Activated CD8-positive, alpha-beta T cell treated with anti-CD3 and anti-CD28 coated beads for 36 hours (primary cell): ENCODE data around the gene VMAC. TPM values are rescaled to one million over a fixed set of nuclear protein-coding genes. Genes with fewer than 3 reads are reported as not detected.
"Not testable (repeated sequence)": the region's sequence is repeated elsewhere in the genome, so short reads cannot be mapped to it uniquely, and the experiment has no call there.

ENCODE experiments used
- ATAC-seq: fragments of 200-7000 bp; cut with Tn5 transposase; one replicate; pipeline ENCODE4 v1.10.0; 2021; ENCODE audit warnings: mild to moderate bottlenecking, moderate library complexity
- CTCF ChIA-PET: fragments of 350-600 bp; sonication (Branson Sonifier 250); formaldehyde crosslinking; loops from one replicate; lab custom pipeline; 2021; ENCODE audit warnings: antibody characterized with exemption; lab: Charles Lee
- POLR2A ChIA-PET: fragments of 350-600 bp; sonication (Branson Sonifier 250); formaldehyde crosslinking; loops from one replicate; lab custom pipeline; 2021; ENCODE audit warnings: antibody characterized with exemption; lab: Charles Lee
- DNase-seq: peaks from one replicate; pipeline ENCODE4 v3.0.0-alpha.2; 2020
- H3K27ac Mint-ChIP-seq: one replicate; pipeline ENCODE4 v1.8.0; 2021; ENCODE audit warnings: mild to moderate bottlenecking, mixed read lengths
- H3K27me3 Mint-ChIP-seq: one replicate; pipeline ENCODE4 v1.8.0; 2021; ENCODE audit warnings: mixed read lengths
- H3K36me3 Mint-ChIP-seq: one replicate; pipeline ENCODE4 v1.8.0; 2021; ENCODE audit warnings: low read depth, mixed read lengths
- H3K4me1 Mint-ChIP-seq: one replicate; pipeline ENCODE4 v1.8.0; 2021; ENCODE audit warnings: low read depth, mixed read lengths
- H3K4me3 Mint-ChIP-seq: one replicate; pipeline ENCODE4 v1.8.0; 2021; ENCODE audit warnings: mild to moderate bottlenecking, moderate library complexity, mixed read lengths
- H3K9me3 Mint-ChIP-seq: one replicate; pipeline ENCODE4 v1.8.0; 2021; ENCODE audit warnings: mixed read lengths
- CTCF ChIP-seq: fragments of 200-600 bp; IDR thresholded peaks from one replicate; pipeline ENCODE4 v1.8.0; 2022; ENCODE audit warnings: antibody characterized with exemption, mild to moderate bottlenecking
- intact Hi-C: fragments of 100-400 bp; cut with micrococcal nuclease; formaldehyde crosslinking; loops from one replicate; pipeline ENCODE4 v1.10.0; 2022
- total RNA-seq, 2 experiments: library from RNA; stranded (reverse); gene quantifications; one replicate each; pipeline ENCODE4 v1.2.3, GENCODE V29; 2021

Gene VMAC
- total RNA-seq, 2 experiments from 2014 or later, result 1.2 to 2.5 TPM

GRCh38 chr19:5870986-5871394 lies 33.7 kb upstream of the VMAC start:
- CTCF ChIA-PET, result interaction anchor here (2.4 kb wide), 1 partner anchor 67 kb away, joined by 7 read pairs; no protein-coding TSS in a partner anchor

DNA sequence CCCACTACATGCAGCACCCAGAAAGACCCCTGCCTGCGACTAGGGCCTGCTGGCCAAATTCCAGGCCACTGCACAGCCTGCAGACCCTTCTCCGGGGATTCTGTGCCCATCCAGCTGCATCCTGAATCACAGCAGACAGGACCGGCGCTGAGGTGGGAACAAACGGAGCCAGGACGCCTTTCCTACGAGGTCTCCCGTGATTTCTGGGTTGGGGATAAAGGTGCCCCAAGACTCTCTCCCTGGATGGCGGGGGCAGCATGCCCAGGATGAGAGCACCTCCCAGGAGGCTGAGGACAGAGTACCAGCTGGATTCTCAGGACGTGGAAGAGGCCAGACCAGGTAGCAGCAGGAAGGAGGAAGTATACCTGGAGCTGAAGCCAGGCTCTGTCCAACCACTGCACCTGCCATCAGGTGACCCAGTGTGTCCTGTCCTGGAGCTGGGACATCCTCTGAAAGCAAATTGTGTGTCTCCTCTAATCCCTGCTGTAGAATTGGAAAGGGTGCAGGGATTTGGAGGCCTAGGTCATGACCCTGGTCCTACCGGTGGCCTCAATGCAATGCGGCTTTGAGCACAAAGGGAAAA lies 31.0 kb upstream of the VMAC start:
- Mint-ChIP-seq H3K36me3 (no peaks in the 10 kb centered on the region), H3K4me3 (no peak overlapping the region), H3K27ac (no peak overlapping the region), H3K9me3 (no peaks in the 10 kb centered on the region), H3K27me3 (no peaks in the 10 kb centered on the region), H3K4me1 (no peaks in the 10 kb centered on the region)
- ChIA-PET POLR2A (no interaction called here), CTCF (interaction anchor here (0.8 kb wide), 1 partner anchor 70 kb away, joined by 3 read pairs; no protein-coding TSS in a partner anchor)
- ATAC-seq, result no peak
- TF ChIP-seq CTCF, result no peak
- no peak for DNase-seq
- intact Hi-C loops, result no loop called here

More at GRCh38 chr19:5870986-5871394, 33.7 kb upstream of the VMAC start:
- intact Hi-C loops, result no loop called here
- DNase-seq, result no peak
- Mint-ChIP-seq H3K27me3 (no peaks in the 10 kb centered on the region), H3K9me3 (no peaks in the 10 kb centered on the region), H3K36me3 (no peaks in the 10 kb centered on the region), H3K27ac (no peak overlapping the region), H3K4me1 (no peaks in the 10 kb centered on the region), H3K4me3 (no peak overlapping the region)
- no peak for TF ChIP-seq CTCF
- POLR2A ChIA-PET, result no interaction called here
- ATAC-seq, result no peak

DNA sequence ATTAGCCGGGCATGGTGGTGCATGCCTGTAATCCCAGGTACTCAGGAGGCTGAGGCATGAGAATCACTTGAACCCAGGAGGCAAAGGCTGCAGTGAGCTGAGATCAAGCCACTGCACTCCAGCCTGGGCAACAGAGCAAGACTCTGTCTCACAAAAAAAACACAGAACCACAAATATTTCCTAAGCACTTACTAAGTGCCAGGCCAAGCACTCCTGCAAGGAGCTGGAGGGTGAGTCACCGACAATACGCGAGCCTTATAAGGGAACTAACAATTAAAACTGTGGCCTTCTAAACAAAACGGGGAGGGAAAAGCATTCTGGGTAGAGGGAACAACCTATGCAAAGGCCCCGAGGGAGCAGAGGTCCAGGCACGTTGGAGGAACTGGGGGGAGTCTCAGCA lies 30.2 kb upstream of the VMAC start:
- H3K27ac Mint-ChIP-seq, intact Hi-C loops, DNase-seq, H3K4me3 Mint-ChIP-seq, POLR2A ChIA-PET, ATAC-seq, H3K27me3 Mint-ChIP-seq, H3K36me3 Mint-ChIP-seq, CTCF ChIA-PET, H3K4me1 Mint-ChIP-seq, H3K9me3 Mint-ChIP-seq: not testable (repeated sequence)

- DNase-seq (no peak), ATAC-seq (no peak)
- intact Hi-C loops, result no loop called here
- no peaks in the 10 kb centered on the region for H3K4me1 Mint-ChIP-seq
- H3K4me3 Mint-ChIP-seq, result no peak overlapping the region
- ChIA-PET CTCF (interaction anchor here (1.1 kb wide), 1 partner anchor 73 kb away, joined by 3 read pairs; the partner anchor contains the start of gene NRTN), POLR2A (no interaction called here)
- no peak for TF ChIP-seq CTCF
- H3K36me3 Mint-ChIP-seq, result no peaks in the 10 kb centered on the region
- H3K27ac Mint-ChIP-seq, result no peak overlapping the region
- H3K27me3 Mint-ChIP-seq, result peaks cover 10% of the 10 kb centered on the region
- no peaks in the 10 kb centered on the region for H3K9me3 Mint-ChIP-seq
These were observed 27.2 kb upstream of the VMAC start for GRCh38 chr19:5877427-5877826.

DNA sequence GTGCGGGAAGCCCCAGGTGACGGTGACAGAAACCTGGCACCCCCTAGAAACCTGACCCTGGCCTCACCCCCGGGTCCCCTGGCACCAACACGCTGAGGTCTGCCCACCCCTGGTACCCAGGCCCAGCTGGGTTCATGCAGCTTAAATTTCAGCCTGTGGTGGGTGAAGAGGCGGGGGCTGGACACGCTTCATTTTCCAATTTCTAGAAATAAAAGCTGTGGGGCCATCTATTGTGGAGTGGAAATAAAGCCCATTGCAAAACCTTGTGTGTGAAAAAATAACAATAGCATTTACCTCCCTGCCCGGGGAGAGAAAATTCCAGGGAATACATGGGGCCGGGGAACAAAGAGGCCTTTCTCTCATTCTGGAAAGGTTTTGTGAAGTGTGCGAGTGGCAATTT lies 26.8 kb upstream of the VMAC start:
- CTCF ChIA-PET, result interaction anchor here (1.1 kb wide), 1 partner anchor 74 kb away, joined by 3 read pairs; the partner anchor contains the start of gene NRTN

More for the DNA sequence above, 26.8 kb upstream of the VMAC start:
- intact Hi-C loops, result no loop called here
- TF ChIP-seq CTCF, result no peak
- H3K36me3 Mint-ChIP-seq, result no peaks in the 10 kb centered on the region
- H3K27ac Mint-ChIP-seq, result no peak overlapping the region
- no peak overlapping the region for H3K4me3 Mint-ChIP-seq
- H3K9me3 Mint-ChIP-seq, result no peaks in the 10 kb centered on the region
- POLR2A ChIA-PET, result no interaction called here
- no peaks in the 10 kb centered on the region for H3K4me1 Mint-ChIP-seq
- no peak for DNase-seq
- no peak for ATAC-seq
- peaks cover 10% of the 10 kb centered on the region for H3K27me3 Mint-ChIP-seq
